ENCODE data around the gene MCTP1.

The MCTP1 gene

GRCh38 chr5:95032801-95033200 lies 252.1 kb downstream of the MCTP1 start:
- Histone ChIP-seq H3K27me3 (ENCODE audit: control insufficient read depth, insufficient read depth, low read length) (no peaks in the 10 kb centered on the region), H3K9ac (ENCODE audit: low read length) (no peak overlapping the region), H3K9me3 (ENCODE audit: control insufficient read depth, low read length) (no peaks in the 10 kb centered on the region), H3K4me1 (ENCODE audit: control insufficient read depth, insufficient read depth, low read length) (no peaks in the 10 kb centered on the region), H3K4me3 (ENCODE audit: low read length) (no peak overlapping the region), H3K36me3 (ENCODE audit: control insufficient read depth, insufficient read depth, low read length) (no peaks in the 10 kb centered on the region)

- no peaks in the 10 kb centered on the region for H3K36me3 ChIP-seq (ENCODE audit: control insufficient read depth, insufficient read depth, low read length)
- H3K4me3 ChIP-seq (ENCODE audit: low read length) = no peak overlapping the region
- no peak overlapping the region for H3K9ac ChIP-seq (ENCODE audit: low read length)
- H3K27me3 ChIP-seq (ENCODE audit: control insufficient read depth, insufficient read depth, low read length) = no peaks in the 10 kb centered on the region
- H3K9me3 ChIP-seq (ENCODE audit: control insufficient read depth, low read length) = no peaks in the 10 kb centered on the region
- H3K4me1 ChIP-seq (ENCODE audit: control insufficient read depth, insufficient read depth, low read length) = no peaks in the 10 kb centered on the region
Measured at GRCh38 chr5:95029569-95030366, 255.1 kb downstream of the MCTP1 start.

GRCh38 chr5:95027775-95028174 lies 257.1 kb downstream of the MCTP1 start:
- Histone ChIP-seq H3K9me3 (ENCODE audit: control insufficient read depth, low read length) (no peaks in the 10 kb centered on the region), H3K4me1 (ENCODE audit: control insufficient read depth, insufficient read depth, low read length) (no peaks in the 10 kb centered on the region), H3K4me3 (ENCODE audit: low read length) (no peak overlapping the region), H3K27me3 (ENCODE audit: control insufficient read depth, insufficient read depth, low read length) (no peaks in the 10 kb centered on the region), H3K36me3 (ENCODE audit: control insufficient read depth, insufficient read depth, low read length) (no peaks in the 10 kb centered on the region), H3K9ac (ENCODE audit: low read length) (no peak overlapping the region)

- Histone ChIP-seq H3K9ac (ENCODE audit: low read length) (no peak overlapping the region), H3K36me3 (ENCODE audit: control insufficient read depth, insufficient read depth, low read length) (no peaks in the 10 kb centered on the region), H3K4me3 (ENCODE audit: low read length) (no peak overlapping the region), H3K9me3 (ENCODE audit: control insufficient read depth, low read length) (no peaks in the 10 kb centered on the region), H3K4me1 (ENCODE audit: control insufficient read depth, insufficient read depth, low read length) (no peaks in the 10 kb centered on the region), H3K27me3 (ENCODE audit: control insufficient read depth, insufficient read depth, low read length) (no peaks in the 10 kb centered on the region)
Measured at GRCh38 chr5:95027151-95027721, 257.7 kb downstream of the MCTP1 start.

GRCh38 chr5:95026718-95027117 lies 258.2 kb downstream of the MCTP1 start:
- no peaks in the 10 kb centered on the region for H3K9me3 ChIP-seq (ENCODE audit: control insufficient read depth, low read length)
- H3K4me1 ChIP-seq (ENCODE audit: control insufficient read depth, insufficient read depth, low read length) = no peaks in the 10 kb centered on the region
- H3K36me3 ChIP-seq (ENCODE audit: control insufficient read depth, insufficient read depth, low read length) = no peaks in the 10 kb centered on the region
- no peak overlapping the region for H3K9ac ChIP-seq (ENCODE audit: low read length)
- H3K27me3 ChIP-seq (ENCODE audit: control insufficient read depth, insufficient read depth, low read length) = no peaks in the 10 kb centered on the region
- H3K4me3 ChIP-seq (ENCODE audit: low read length) = no peak overlapping the region

GRCh38 chr5:95022967-95023695 lies 261.8 kb downstream of the MCTP1 start:
- Histone ChIP-seq H3K9ac (ENCODE audit: low read length) (no peak overlapping the region), H3K4me1 (ENCODE audit: control insufficient read depth, insufficient read depth, low read length) (no peaks in the 10 kb centered on the region), H3K27me3 (ENCODE audit: control insufficient read depth, insufficient read depth, low read length) (no peaks in the 10 kb centered on the region), H3K9me3 (ENCODE audit: control insufficient read depth, low read length) (no peaks in the 10 kb centered on the region), H3K4me3 (ENCODE audit: low read length) (no peak overlapping the region), H3K36me3 (ENCODE audit: control insufficient read depth, insufficient read depth, low read length) (no peaks in the 10 kb centered on the region)

- no peaks in the 10 kb centered on the region for H3K36me3 ChIP-seq (ENCODE audit: control insufficient read depth, insufficient read depth, low read length)
- H3K4me3 ChIP-seq (ENCODE audit: low read length) = no peak overlapping the region
- H3K27me3 ChIP-seq (ENCODE audit: control insufficient read depth, insufficient read depth, low read length) = no peaks in the 10 kb centered on the region
- no peaks in the 10 kb centered on the region for H3K4me1 ChIP-seq (ENCODE audit: control insufficient read depth, insufficient read depth, low read length)
- no peak overlapping the region for H3K9ac ChIP-seq (ENCODE audit: low read length)
- H3K9me3 ChIP-seq (ENCODE audit: control insufficient read depth, low read length) = no peaks in the 10 kb centered on the region
Measured at GRCh38 chr5:95020345-95020744, 264.5 kb downstream of the MCTP1 start.

GRCh38 chr5:95018946-95019345 lies 265.9 kb downstream of the MCTP1 start:
- H3K4me1 ChIP-seq (ENCODE audit: control insufficient read depth, insufficient read depth, low read length) = no peaks in the 10 kb centered on the region

GRCh38 chr5:95018511-95018910 lies 266.4 kb downstream of the MCTP1 start:
- Histone ChIP-seq H3K36me3 (ENCODE audit: control insufficient read depth, insufficient read depth, low read length) (no peaks in the 10 kb centered on the region), H3K27me3 (ENCODE audit: control insufficient read depth, insufficient read depth, low read length) (no peaks in the 10 kb centered on the region), H3K4me1 (ENCODE audit: control insufficient read depth, insufficient read depth, low read length) (no peaks in the 10 kb centered on the region)

More at GRCh38 chr5:95018946-95019345, 265.9 kb downstream of the MCTP1 start:
- H3K9ac ChIP-seq (ENCODE audit: low read length) = no peak overlapping the region
- no peaks in the 10 kb centered on the region for H3K9me3 ChIP-seq (ENCODE audit: control insufficient read depth, low read length)
- no peaks in the 10 kb centered on the region for H3K27me3 ChIP-seq (ENCODE audit: control insufficient read depth, insufficient read depth, low read length)
- H3K36me3 ChIP-seq (ENCODE audit: control insufficient read depth, insufficient read depth, low read length) = no peaks in the 10 kb centered on the region
- no peak overlapping the region for H3K4me3 ChIP-seq (ENCODE audit: low read length)

GRCh38 chr5:95009812-95010211 lies 275.1 kb downstream of the MCTP1 start:
- Histone ChIP-seq H3K9ac (ENCODE audit: low read length) (no peak overlapping the region), H3K9me3 (ENCODE audit: control insufficient read depth, low read length) (no peaks in the 10 kb centered on the region), H3K27me3 (ENCODE audit: control insufficient read depth, insufficient read depth, low read length) (no peaks in the 10 kb centered on the region), H3K36me3 (ENCODE audit: control insufficient read depth, insufficient read depth, low read length) (no peaks in the 10 kb centered on the region), H3K4me3 (ENCODE audit: low read length) (no peak overlapping the region), H3K4me1 (ENCODE audit: control insufficient read depth, insufficient read depth, low read length) (no peaks in the 10 kb centered on the region)

More at GRCh38 chr5:95018511-95018910, 266.4 kb downstream of the MCTP1 start:
- Histone ChIP-seq H3K9me3 (ENCODE audit: control insufficient read depth, low read length) (no peaks in the 10 kb centered on the region), H3K9ac (ENCODE audit: low read length) (no peak overlapping the region), H3K4me3 (ENCODE audit: low read length) (no peak overlapping the region)

GRCh38 chr5:95007921-95008597 lies 276.8 kb downstream of the MCTP1 start:
- H3K27me3 ChIP-seq (ENCODE audit: control insufficient read depth, insufficient read depth, low read length) = no peaks in the 10 kb centered on the region
- peaks cover 3% of the 10 kb centered on the region for H3K9me3 ChIP-seq (ENCODE audit: control insufficient read depth, low read length)
- H3K4me3 ChIP-seq (ENCODE audit: low read length) = no peak overlapping the region
- H3K9ac ChIP-seq (ENCODE audit: low read length) = no peak overlapping the region
- H3K4me1 ChIP-seq (ENCODE audit: control insufficient read depth, insufficient read depth, low read length) = no peaks in the 10 kb centered on the region
- H3K36me3 ChIP-seq (ENCODE audit: control insufficient read depth, insufficient read depth, low read length) = no peaks in the 10 kb centered on the region

- H3K36me3 ChIP-seq (ENCODE audit: control insufficient read depth, insufficient read depth, low read length) = no peaks in the 10 kb centered on the region
- H3K9ac ChIP-seq (ENCODE audit: low read length) = no peak overlapping the region
- H3K9me3 ChIP-seq (ENCODE audit: control insufficient read depth, low read length) = peaks cover 3% of the 10 kb centered on the region
- H3K4me3 ChIP-seq (ENCODE audit: low read length) = no peak overlapping the region
- H3K27me3 ChIP-seq (ENCODE audit: control insufficient read depth, insufficient read depth, low read length) = no peaks in the 10 kb centered on the region
- H3K4me1 ChIP-seq (ENCODE audit: control insufficient read depth, insufficient read depth, low read length) = no peaks in the 10 kb centered on the region
Measured at GRCh38 chr5:95005811-95006210, 279.1 kb downstream of the MCTP1 start.

Measured in mucosa of stomach (tissue), 1 donor.